H1 (cell line): ENCODE results near the gene C12orf75. TPM values are rescaled to one million over a fixed set of nuclear protein-coding genes. Genes with fewer than 3 reads are reported as not detected.

Source experiments
- CTCF ChIA-PET: fragments of 300-600 bp; sonication (Branson Sonifier 250); formaldehyde crosslinking; loops from one replicate; lab custom pipeline; 2021; ENCODE audit not compliant: partially characterized antibody; lab: Charles Lee
- POLR2A ChIA-PET: fragments of 300-600 bp; sonication (Branson Sonifier 250); formaldehyde crosslinking; loops from one replicate; lab custom pipeline; 2021; ENCODE audit warnings: inconsistent platforms; ENCODE audit not compliant: partially characterized antibody; lab: Charles Lee
- DNase-seq, 2 experiments: peaks; one replicate each; pipeline versions ENCODE4 v3.0.0 to v3.0.0-alpha.2; 2010 to 2022; ENCODE audit warnings: low spot score in 2 of 2, low read depth in 1 of 2, mixed read lengths in 1 of 2
- FAIRE-seq: peaks from 2 replicates; lab custom pipeline; 2011; peaks lifted over from hg19 to GRCh38; lab: Jason Lieb, UNC
- H2AFZ ChIP-seq: 2 replicates; pipeline ENCODE4 v1.8.1; 2012; ENCODE audit warnings: low read length, inconsistent platforms
- H2AK5ac ChIP-seq: 2 replicates; pipeline ENCODE4 v1.6.1; 2013; ENCODE audit warnings: low read depth, low read length
- H2BK120ac ChIP-seq: replicated peaks from 2 replicates; pipeline ENCODE3; 2013; ENCODE audit warnings: low read depth, low read length, inconsistent platforms
- H2BK12ac ChIP-seq: 2 replicates; pipeline ENCODE4 v1.6.1; 2013; ENCODE audit warnings: low read depth, low read length
- H2BK15ac ChIP-seq: 2 replicates; pipeline ENCODE4 v1.6.1; 2013; ENCODE audit warnings: low read length
- H2BK20ac ChIP-seq: 2 replicates; pipeline ENCODE4 v1.6.1; 2013; ENCODE audit warnings: low read length
- H2BK5ac ChIP-seq: 2 replicates; pipeline ENCODE4 v1.6.1; 2013; ENCODE audit warnings: low read depth, low read length
- H3K14ac ChIP-seq: 2 replicates; pipeline ENCODE4 v1.6.1; 2013; ENCODE audit warnings: inconsistent platforms; ENCODE audit not compliant: insufficient read length
- H3K18ac ChIP-seq: 2 replicates; pipeline ENCODE4 v1.6.1; 2013; ENCODE audit warnings: low read length; ENCODE audit errors: extremely low read depth
- H3K23ac ChIP-seq: 2 replicates; pipeline ENCODE4 v1.6.1; 2013; ENCODE audit warnings: inconsistent platforms; ENCODE audit not compliant: insufficient read length
- H3K23me2 ChIP-seq: 2 replicates; pipeline ENCODE4 v1.6.1; 2013; ENCODE audit warnings: low read depth, low read length
- H3K27ac ChIP-seq: 2 replicates; pipeline ENCODE4 v1.6.1; 2011; ENCODE audit warnings: low read depth, low read length, inconsistent platforms
- H3K27me3 ChIP-seq, 4 experiments: replicated peaks in 1 of 4; 1 replicate in 1 of 4; 2 replicates in 3 of 4; pipeline versions ENCODE4 v1.6.1 to v1.8.1; 2011 to 2013; ENCODE audit warnings: low read length in 3 of 4, mild to moderate bottlenecking in 3 of 4, inconsistent platforms in 2 of 4, mixed read lengths in 2 of 4, moderate library complexity in 1 of 4; ENCODE audit not compliant: control insufficient read depth in 3 of 4, insufficient read depth in 3 of 4; ENCODE audit errors: extremely low read depth in 1 of 4
- H3K36me3 ChIP-seq, 4 experiments: 2 replicates each; pipeline versions ENCODE4 v1.6.1 to v1.8.1; 2011 to 2013; ENCODE audit warnings: mild to moderate bottlenecking in 4 of 4, low read length in 3 of 4, moderate library complexity in 2 of 4, control low read depth in 1 of 4, inconsistent platforms in 1 of 4; ENCODE audit not compliant: insufficient read depth in 4 of 4, control insufficient read depth in 2 of 4
- H3K4ac ChIP-seq: replicated peaks from 2 replicates; pipeline ENCODE3; 2013; ENCODE audit warnings: low read length, low read depth, mixed read lengths, inconsistent platforms; ENCODE audit not compliant: insufficient read length
- H3K4me1 ChIP-seq, 4 experiments: replicated peaks in 1 of 4; 1 replicate in 1 of 4; 2 replicates in 3 of 4; pipeline versions ENCODE4 v1.6.1 to v1.8.1; 2011 to 2013; ENCODE audit warnings: low read length in 3 of 4, inconsistent platforms in 2 of 4, mixed read lengths in 1 of 4; ENCODE audit not compliant: insufficient read depth in 4 of 4, control insufficient read depth in 3 of 4
- H3K4me2 ChIP-seq, 2 experiments: 2 replicates each; pipeline versions ENCODE4 v1.6.1 to v1.8.1; 2011 to 2013; ENCODE audit warnings: low read depth in 2 of 2, low read length in 2 of 2, control low read depth in 1 of 2, inconsistent platforms in 1 of 2, mild to moderate bottlenecking in 1 of 2; ENCODE audit not compliant: insufficient read depth in 1 of 2
- H3K4me3 ChIP-seq, 4 experiments: fragments of 200-600, 300-600 bp in 1 of 4; sonication (generic), shearing (Covaris generic), sonication (Bioruptor Twin) in 1 of 4; 2 replicates each; pipeline versions ENCODE4 v1.5.1 to v1.8.1; 2011 to 2016; ENCODE audit warnings: low read length in 4 of 4, low read depth in 3 of 4, control low read depth in 2 of 4, inconsistent platforms in 2 of 4, mild to moderate bottlenecking in 2 of 4, mixed read lengths in 1 of 4, moderate library complexity in 1 of 4; ENCODE audit not compliant: insufficient read depth in 2 of 4; ENCODE audit errors: extremely low read depth in 1 of 4
- H3K56ac ChIP-seq: replicated peaks from 2 replicates; pipeline ENCODE3; 2013; ENCODE audit warnings: low read depth, mild to moderate bottlenecking, mixed read lengths, low read length, inconsistent platforms; ENCODE audit not compliant: insufficient read length
- H3K79me1 ChIP-seq: 2 replicates; pipeline ENCODE4 v1.6.1; 2013; ENCODE audit warnings: low read depth, low read length, control low read depth
- H3K79me2 ChIP-seq, 2 experiments: 2 replicates each; pipeline versions ENCODE4 v1.6.1 to v1.8.1; 2012 to 2013; ENCODE audit warnings: low read length in 2 of 2, mild to moderate bottlenecking in 2 of 2, inconsistent platforms in 1 of 2; ENCODE audit not compliant: insufficient read depth in 2 of 2, control insufficient read depth in 1 of 2
- H3K9ac ChIP-seq, 4 experiments: replicated peaks in 1 of 4; 1 replicate in 1 of 4; 2 replicates in 3 of 4; pipeline versions ENCODE4 v1.6.1 to v1.8.1; 2011 to 2013; ENCODE audit warnings: low read depth in 3 of 4, low read length in 3 of 4, control low read depth in 2 of 4, mild to moderate bottlenecking in 2 of 4, moderate library complexity in 2 of 4, inconsistent platforms in 1 of 4; ENCODE audit errors: extremely low read depth in 1 of 4
- H3K9me3 ChIP-seq, 2 experiments: 2 replicates each; pipeline versions ENCODE4 v1.6.1 to v1.8.1; 2012 to 2013; ENCODE audit warnings: mild to moderate bottlenecking in 2 of 2, moderate library complexity in 2 of 2, control low read depth in 1 of 2, inconsistent platforms in 1 of 2, low read depth in 1 of 2, low read length in 1 of 2, mixed read lengths in 1 of 2; ENCODE audit not compliant: insufficient read depth in 2 of 2
- H4K20me1 ChIP-seq, 2 experiments: replicated peaks in 1 of 2; 2 replicates each; pipeline versions ENCODE3 to v1.8.1; 2011 to 2013; ENCODE audit warnings: inconsistent platforms in 2 of 2, low read length in 2 of 2, mild to moderate bottlenecking in 1 of 2; ENCODE audit not compliant: insufficient read depth in 2 of 2, control insufficient read depth in 1 of 2
- H4K5ac ChIP-seq: 2 replicates; pipeline ENCODE4 v1.6.1; 2013; ENCODE audit warnings: low read length, low read depth, mixed read lengths, inconsistent platforms; ENCODE audit not compliant: insufficient read length
- H4K8ac ChIP-seq: 2 replicates; pipeline ENCODE4 v1.8.0; 2013; ENCODE audit warnings: mild to moderate bottlenecking, moderate library complexity, low read length, inconsistent platforms; ENCODE audit not compliant: insufficient read depth; ENCODE audit errors: extremely low read depth
- H4K91ac ChIP-seq: replicated peaks from 2 replicates; pipeline ENCODE3; 2013; ENCODE audit warnings: low read length, mixed read lengths, inconsistent platforms; ENCODE audit not compliant: insufficient read length
- ASH2L ChIP-seq: fragments of 200-600, 300-600 bp; sonication (generic); IDR thresholded peaks from one replicate; pipeline ENCODE4 v1.7.1; 2017; ENCODE audit warnings: low read length
- BCL11A ChIP-seq, 2 experiments: IDR thresholded peaks; one replicate each; pipeline ENCODE4 v1.6.1; 2011; ENCODE audit warnings: low read depth in 2 of 2, low read length in 2 of 2, mild to moderate bottlenecking in 2 of 2
- CHD1 ChIP-seq: IDR thresholded peaks from 2 replicates; pipeline ENCODE4 v1.6.1; 2012; ENCODE audit warnings: low read depth, low read length, improper control_type of control experiment
- E2F6 ChIP-seq: IDR thresholded peaks from 2 replicates; pipeline ENCODE4 v1.6.1; 2012; ENCODE audit warnings: inconsistent platforms
- EZH2 ChIP-seq: fragments of 200-600 bp; sonication (generic); IDR thresholded peaks from 2 replicates; pipeline ENCODE4 v1.7.1; 2012; ENCODE audit warnings: low read depth, mild to moderate bottlenecking, moderate library complexity, low read length, inconsistent platforms; ENCODE audit not compliant: severe bottlenecking
- POLR2AphosphoS5 ChIP-seq: IDR thresholded peaks from 2 replicates; pipeline ENCODE4 v1.6.1; 2011; ENCODE audit warnings: low read depth, low read length
- RNF2 ChIP-seq: fragments of 200-900, 300-1000 bp; sonication (generic); IDR thresholded peaks from 2 replicates; pipeline ENCODE4 v1.7.1; 2016; ENCODE audit warnings: borderline replicate concordance, low read depth, mild to moderate bottlenecking, antibody characterized with exemption, low read length; ENCODE audit not compliant: poor library complexity, severe bottlenecking; ENCODE audit errors: missing control alignments
- TAF1 ChIP-seq: IDR thresholded peaks from 2 replicates; pipeline ENCODE4 v1.6.1; 2011; ENCODE audit warnings: mild to moderate bottlenecking, low read depth, low read length
- ZNF274 ChIP-seq: IDR thresholded peaks from 2 replicates; pipeline ENCODE4 v1.7.0; 2012; ENCODE audit warnings: low read length, borderline replicate concordance; ENCODE audit errors: extremely low read depth
- WGBS, 2 experiments: shearing (Covaris generic) in 1 of 2; methylation state at CpG; one replicate each; pipeline versions ENCODE4 v1.1.6 to v1.1.7; 2013 to 2015; ENCODE audit warnings: low lambda C conversion rate in 2 of 2, mixed read lengths in 2 of 2, inconsistent platforms in 1 of 2, low coverage in 1 of 2, missing lambda C conversion rate in 1 of 2; ENCODE audit not compliant: insufficient replicate concordance in 2 of 2, insufficient coverage in 1 of 2, insufficient read length in 1 of 2; ENCODE audit errors: extremely low coverage in 1 of 2, missing lambda C conversion rate in 1 of 2; 5-methylcytosine and 5-hydroxymethylcytosine counted together
- polyA plus RNA-seq, 7 experiments: library from polyadenylated mRNA; depleted of rRNA in 3 of 7; stranded (reverse) in 5 of 7; unstranded in 2 of 7; fragments of >200 nt in 5 of 7; fragments of 200-250 nt in 2 of 7; gene quantifications; 1 replicate in 5 of 7; 2 replicates in 1 of 7; 4 replicates in 1 of 7; pipeline versions ENCODE4 v1.2.1 to v1.2.3, GENCODE V29; 2011 to 2013; ENCODE audit warnings: missing spikeins in 2 of 7, mixed read lengths in 2 of 7
- total RNA-seq: library from RNA; stranded (reverse); fragmentation: NEBNext Ultra II Directional; extraction: Animal tissue kit (Norgen Biotek cat#: 25700); gene quantifications from 2 replicates; pipeline ENCODE4 v1.2.1, GENCODE V29; 2021
- TF ChIP-seq, protein P1 (sequence below): IDR thresholded peaks from 2 replicates; pipeline ENCODE4 v1.6.1; 2012; ENCODE audit warnings: low read length, inconsistent platforms

C12orf75 gene
- total and polyA plus RNA-seq, 2 of the 8 experiments (the other 6 are each of a cell fraction or from before 2014, with no cell fraction given) = 26.4 to 41.2 TPM

DNA sequence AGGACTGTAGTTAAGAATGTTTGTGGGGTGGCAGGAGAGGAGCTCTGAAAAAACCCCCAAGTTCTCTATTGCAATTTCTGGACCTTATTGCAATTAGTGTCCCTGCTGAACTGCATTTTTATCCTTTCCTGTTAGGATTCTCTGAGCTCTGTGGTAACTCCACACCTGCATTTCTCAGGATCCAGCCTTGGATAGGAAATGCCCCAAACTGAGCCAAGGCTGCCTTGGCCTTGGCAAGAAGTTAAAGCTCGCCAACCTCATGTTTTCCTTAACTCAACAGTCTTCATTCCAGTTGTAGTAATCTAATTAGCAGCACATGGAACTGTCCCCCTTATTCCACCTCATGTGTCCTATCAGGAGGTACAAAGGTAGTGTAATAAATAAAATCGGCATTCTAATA is 66.5 kb downstream of the C12orf75 start:
- Histone ChIP-seq H2BK12ac (no peak overlapping the region), H2AK5ac (no peak overlapping the region), H3K23ac (no peak overlapping the region), H3K27me3 (no peaks in the 10 kb centered on the region), H3K9ac (no peak overlapping the region), H3K79me1 (no peaks in the 10 kb centered on the region), H2BK20ac (no peak overlapping the region), H2BK5ac (no peak overlapping the region), H2BK120ac (no peak overlapping the region), H3K4me3 (no peak overlapping the region), H3K4ac (no peak overlapping the region), H2AFZ (no peak overlapping the region), H4K91ac (no peak overlapping the region), H3K4me2 (no peak overlapping the region), H2BK15ac (no peak overlapping the region), H3K36me3 (no peaks in the 10 kb centered on the region), H3K18ac (no peak overlapping the region), H4K20me1 (no peaks in the 10 kb centered on the region), H4K8ac (no peak overlapping the region), H3K14ac (no peak overlapping the region), H3K79me2 (no peaks in the 10 kb centered on the region), H3K27ac (no peak overlapping the region), H4K5ac (no peak overlapping the region), H3K9me3 (no peaks in the 10 kb centered on the region; a peak in 1 of 4 replicates), H3K56ac (no peak overlapping the region), H3K23me2 (no peaks in the 10 kb centered on the region), H3K4me1 (no peaks in the 10 kb centered on the region)
- FAIRE-seq (no peak), DNase-seq (no peak)
- 100% methylated on average over 2 of the region's 2 CpGs; no CpG with 5 or more reads in 1 of the 2 experiments for WGBS, 2 experiments
- ChIA-PET POLR2A (no interaction called here), CTCF (interaction anchor here (0.9 to 1.3 kb wide), 3 partner anchors 13 to 752 kb away, joined by 3 to 4 read pairs (median 3); no protein-coding TSS in a partner anchor)
- TF ChIP-seq, protein P1, sequence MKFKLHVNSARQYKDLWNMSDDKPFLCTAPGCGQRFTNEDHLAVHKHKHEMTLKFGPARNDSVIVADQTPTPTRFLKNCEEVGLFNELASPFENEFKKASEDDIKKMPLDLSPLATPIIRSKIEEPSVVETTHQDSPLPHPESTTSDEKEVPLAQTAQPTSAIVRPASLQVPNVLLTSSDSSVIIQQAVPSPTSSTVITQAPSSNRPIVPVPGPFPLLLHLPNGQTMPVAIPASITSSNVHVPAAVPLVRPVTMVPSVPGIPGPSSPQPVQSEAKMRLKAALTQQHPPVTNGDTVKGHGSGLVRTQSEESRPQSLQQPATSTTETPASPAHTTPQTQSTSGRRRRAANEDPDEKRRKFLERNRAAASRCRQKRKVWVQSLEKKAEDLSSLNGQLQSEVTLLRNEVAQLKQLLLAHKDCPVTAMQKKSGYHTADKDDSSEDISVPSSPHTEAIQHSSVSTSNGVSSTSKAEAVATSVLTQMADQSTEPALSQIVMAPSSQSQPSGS = no peak
- TF ChIP-seq POLR2AphosphoS5 = no peak
- no peak for TF ChIP-seq RNF2
- no peak for TF ChIP-seq E2F6
- TF ChIP-seq CHD1 = no peak
- TF ChIP-seq TAF1 = no peak
- no peak for TF ChIP-seq ZNF274
- no peak for TF ChIP-seq BCL11A (IDR thresholded peaks at IDR 0.05; ENCODE audit: low read depth in 2 of 2, low read length in 2 of 2)
- TF ChIP-seq ASH2L = no peak
- no peak for TF ChIP-seq EZH2
